Measurements from ENCODE around the gene UMAD1.

Gene UMAD1

DNA sequence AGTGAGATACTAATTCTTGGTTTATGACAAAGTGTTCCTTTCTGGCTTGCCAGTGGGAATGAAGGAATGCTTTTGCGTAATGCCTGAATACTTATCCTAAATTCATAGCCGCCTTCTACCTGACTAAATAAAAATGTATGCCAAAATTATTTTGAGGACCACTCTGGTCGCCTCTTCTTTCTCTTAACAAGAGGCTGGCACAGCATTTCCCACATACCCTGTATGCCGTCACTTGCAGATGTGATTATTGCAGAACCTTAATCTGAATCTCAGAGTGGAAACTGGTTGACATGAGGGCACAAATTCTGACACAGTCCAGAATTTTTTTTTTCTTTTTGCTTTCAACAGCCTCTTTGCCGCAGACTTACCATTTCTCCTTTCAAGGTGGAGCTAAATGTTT is 203.4 kb downstream of the UMAD1 start:
- FAIRE-seq: no peak

DNA sequence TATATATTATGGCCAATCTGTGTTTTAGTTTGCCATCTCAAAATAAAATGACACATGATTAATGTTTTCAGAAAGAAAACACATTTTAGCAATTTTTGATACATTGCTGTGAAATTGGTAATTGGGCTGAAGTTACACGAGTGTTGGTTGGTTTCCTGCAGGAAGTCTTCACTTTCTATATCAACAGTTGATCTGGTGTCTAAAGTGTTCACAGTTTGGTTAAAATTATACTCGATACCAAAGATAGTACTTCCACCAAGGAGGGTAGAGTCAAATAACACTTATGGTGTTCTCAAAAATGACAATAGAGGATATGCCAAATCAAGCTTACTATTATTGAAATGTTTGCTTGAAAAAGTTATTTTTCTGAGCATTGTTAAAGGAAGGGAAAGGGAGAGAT is 207.7 kb downstream of the UMAD1 start:
- FAIRE-seq: no peak

- no peak for FAIRE-seq
These were observed 208.3 kb downstream of the UMAD1 start for GRCh38 chr7:7848892-7849291.

GRCh38 chr7:7850150-7850549 is 209.6 kb downstream of the UMAD1 start:
- FAIRE-seq: no peak

DNA sequence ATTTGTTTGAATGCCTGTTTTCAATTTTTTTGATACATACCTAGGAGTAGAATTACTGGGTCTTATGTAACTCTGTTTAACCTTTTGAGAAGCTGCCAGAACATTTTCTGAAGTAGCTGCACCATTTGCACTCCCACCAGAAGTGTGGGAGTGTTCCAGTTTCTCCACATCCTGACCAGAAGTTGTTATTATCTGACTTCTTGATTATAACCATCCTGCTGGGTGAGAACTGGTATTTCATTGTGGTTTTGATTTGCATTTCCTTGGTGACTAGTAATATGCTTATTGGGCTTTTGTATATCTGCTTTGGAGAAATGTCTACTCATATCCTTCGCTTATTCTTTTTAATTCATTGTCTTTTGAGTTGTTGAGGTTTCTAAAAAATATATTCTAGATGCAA is 210.8 kb downstream of the UMAD1 start:
- no peak for FAIRE-seq

DNA sequence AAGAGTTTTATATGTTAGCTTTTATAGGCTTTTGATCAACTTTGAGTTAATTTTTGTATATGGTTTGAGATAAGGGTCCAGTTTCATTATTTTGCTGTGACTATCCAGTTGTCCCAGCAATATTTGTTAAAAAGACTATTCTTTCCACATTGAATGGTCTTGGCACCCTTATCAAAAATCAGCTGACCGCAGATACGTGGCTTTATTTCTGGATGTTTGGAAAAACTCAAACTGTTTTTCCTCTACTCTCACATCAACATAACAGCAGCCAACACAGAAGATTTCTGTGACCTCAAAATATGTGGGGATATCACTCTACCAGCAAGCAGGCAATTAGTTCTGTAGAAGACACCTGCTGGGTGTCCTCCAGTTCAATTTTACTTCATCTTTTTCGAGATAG is 211.4 kb downstream of the UMAD1 start:
- FAIRE-seq: no peak

- no peak for FAIRE-seq
These were observed 216.6 kb downstream of the UMAD1 start for GRCh38 chr7:7857143-7857583.

DNA sequence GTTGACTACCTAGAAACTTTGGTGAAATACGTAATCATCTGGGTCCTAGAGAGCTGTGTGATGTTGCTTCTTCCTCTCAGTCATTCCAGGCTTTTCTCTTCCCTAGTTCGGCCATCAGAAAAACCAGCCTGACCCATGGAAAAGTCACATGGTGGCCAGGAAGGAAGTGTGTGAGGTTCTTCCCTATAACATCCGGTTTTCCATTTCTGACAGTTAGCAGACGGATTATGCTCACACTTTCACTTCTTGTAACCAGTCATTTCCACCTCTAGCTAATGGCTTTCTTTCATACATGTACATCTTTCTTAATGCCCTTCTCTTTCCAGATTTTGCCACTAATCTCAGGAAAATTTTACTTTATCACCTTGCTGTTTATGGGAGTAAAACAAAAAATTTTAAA is 218.0 kb downstream of the UMAD1 start:
- FAIRE-seq: no peak

GRCh38 chr7:7859411-7859810 is 218.9 kb downstream of the UMAD1 start:
- no peak for FAIRE-seq

- no peak for FAIRE-seq
These were observed 220.7 kb downstream of the UMAD1 start for GRCh38 chr7:7861211-7861633.

DNA sequence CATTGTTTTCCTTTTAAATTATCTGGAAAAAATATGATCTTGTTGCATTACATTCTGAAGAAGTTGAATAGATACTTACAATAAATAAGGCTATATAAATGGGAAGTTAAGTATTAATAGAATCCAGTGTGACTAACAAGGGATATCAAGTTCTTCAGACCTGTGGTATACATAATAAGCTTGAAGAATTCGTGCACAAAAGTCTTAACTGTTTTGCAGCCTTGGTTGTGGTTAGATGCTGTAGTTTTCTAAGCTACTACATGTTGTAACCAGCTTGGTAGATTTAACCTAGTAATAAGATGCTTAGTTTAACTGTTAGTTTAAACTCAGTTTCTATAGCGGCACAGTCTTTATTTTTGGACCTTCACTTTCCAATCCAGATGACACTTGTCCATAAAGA is 221.8 kb downstream of the UMAD1 start:
- no peak for FAIRE-seq

DNA sequence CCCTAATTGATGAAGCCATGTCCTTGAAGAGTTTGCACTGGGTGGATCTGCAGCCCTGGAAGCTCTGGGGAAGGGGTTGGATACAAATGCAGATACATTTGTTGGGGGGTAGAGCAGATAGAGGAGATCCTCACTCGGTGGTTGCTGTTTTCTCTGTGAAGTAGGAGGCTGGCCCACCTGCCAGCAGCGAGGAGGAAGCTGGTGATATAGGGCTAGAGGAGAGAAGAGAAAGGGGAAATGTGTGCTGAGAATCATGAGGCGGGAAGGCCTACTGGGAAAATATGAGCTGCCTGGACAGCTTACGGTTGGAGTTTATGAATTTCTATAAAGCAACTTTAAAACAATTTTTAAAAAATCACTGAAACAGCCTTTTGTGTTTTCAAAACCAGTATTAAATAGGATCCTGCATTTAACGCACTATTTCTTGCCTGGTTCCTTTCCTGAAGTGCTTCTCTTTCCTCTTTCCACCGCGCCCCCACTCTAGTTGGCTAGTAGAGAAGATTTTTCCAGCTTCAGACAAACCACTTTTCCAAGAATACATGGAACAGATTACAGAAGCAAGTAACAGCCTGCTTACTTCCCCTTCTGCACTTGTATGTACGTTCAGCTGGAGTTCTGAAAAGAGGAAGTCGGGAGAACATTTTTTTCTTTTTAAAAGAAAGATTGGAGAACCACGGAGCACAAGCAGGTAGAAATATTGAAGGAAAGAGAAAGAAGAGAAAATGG is 227.5 kb downstream of the UMAD1 start:
- no peak for FAIRE-seq

DNA sequence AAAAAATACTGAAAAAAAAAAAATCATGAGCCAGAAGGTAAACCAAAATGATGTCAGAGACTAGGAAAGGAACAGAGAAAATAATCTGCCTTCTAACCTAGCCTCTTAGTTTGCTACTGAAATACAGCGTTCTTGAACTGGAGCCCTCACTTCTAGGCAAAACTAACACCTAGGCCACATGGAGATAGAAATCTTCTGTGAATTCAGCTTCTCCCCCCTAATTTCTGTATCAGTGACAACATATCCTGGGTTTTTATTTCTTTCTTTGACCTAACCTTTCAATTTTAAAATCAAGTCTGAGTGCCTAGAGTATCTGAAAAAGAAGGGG is 228.0 kb downstream of the UMAD1 start:
- no peak for FAIRE-seq

DNA sequence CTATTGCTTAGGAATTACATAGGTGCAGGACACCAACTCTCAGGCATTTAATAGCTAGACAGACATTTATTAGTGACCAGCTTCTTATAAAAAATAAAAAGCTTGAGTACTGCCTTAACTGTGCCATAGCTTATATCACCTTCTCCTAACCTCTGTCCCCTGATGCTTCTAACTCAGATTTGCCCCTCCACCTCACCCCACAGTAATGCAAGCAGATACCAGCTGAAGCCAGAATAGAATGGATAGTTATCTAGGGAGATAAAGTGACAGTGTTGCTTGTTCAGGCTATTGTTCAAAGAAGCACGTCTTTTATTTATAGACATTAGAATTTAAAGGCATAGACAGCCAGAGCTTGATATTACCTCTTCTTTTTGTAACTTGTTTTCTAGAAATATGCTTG is 228.5 kb downstream of the UMAD1 start:
- no peak for FAIRE-seq

- no peak for FAIRE-seq
These were observed 229.1 kb downstream of the UMAD1 start for GRCh38 chr7:7869651-7870050.

DNA sequence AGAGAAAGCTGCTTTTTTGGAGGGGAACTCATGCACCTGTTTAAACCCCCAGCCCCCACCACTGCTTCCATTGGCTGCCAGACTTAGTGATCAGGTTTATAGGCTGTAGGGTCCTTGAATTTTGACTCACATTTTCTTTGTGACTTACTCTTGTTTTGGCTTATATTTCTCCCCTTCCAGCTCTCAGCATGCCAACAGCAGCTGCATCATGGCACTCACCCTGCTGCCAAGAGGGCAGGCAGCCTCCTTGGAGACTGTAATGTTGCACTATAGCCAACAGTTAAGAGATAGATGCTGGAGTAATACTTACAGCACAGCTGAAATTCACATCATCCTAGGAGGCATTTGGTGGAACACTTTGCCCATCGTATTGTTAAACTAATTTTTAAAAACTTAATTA is 230.0 kb downstream of the UMAD1 start:
- FAIRE-seq: no peak

- FAIRE-seq: no peak
These were observed 235.9 kb downstream of the UMAD1 start for GRCh38 chr7:7876419-7876818.

- FAIRE-seq: no peak
These were observed 241.0 kb downstream of the UMAD1 start for GRCh38 chr7:7881581-7881980.

DNA sequence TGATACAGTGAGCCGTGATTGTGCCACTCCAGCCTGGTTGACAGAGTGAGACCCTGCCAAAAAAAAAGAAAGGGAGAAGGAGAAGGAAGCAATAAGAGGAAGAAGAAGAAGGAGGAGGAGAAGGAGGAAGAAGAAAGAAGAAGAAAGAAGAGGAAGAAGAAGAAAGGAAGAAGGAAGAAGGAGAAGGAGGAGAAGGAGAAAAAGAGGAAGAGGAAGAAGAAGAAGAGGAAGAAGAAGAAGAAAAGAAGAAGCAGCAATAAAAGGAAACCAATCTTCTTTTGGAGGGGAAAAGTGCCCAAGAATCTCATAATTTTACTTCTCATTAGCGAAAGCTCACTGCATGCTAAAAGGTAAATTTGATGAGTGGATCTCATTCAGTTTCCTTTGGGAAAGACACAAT is 242.3 kb downstream of the UMAD1 start:
- FAIRE-seq: no peak

DNA sequence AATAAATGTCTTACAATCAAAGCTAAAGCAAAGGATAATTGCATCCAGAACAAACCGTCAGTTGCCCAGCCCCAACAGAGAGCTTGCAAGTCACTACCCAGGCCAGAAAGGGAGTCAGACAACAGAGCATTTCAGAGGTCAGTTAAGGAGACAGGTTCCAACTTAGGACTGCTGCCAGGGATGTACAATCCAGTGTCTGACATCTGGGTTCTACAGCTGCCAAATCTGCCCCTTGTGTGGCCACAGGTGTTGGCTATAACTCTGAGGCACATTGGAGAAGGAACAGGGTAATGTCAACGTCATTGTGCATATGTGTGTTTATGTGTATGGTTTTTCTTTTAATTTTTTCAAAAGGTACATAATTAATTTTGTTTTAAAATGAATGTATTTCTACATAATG is 242.8 kb downstream of the UMAD1 start:
- FAIRE-seq: no peak

- FAIRE-seq: no peak
These were observed 244.3 kb downstream of the UMAD1 start for GRCh38 chr7:7884855-7885254.

- FAIRE-seq: no peak
These were observed 249.4 kb downstream of the UMAD1 start for GRCh38 chr7:7889791-7890568.

- FAIRE-seq: no peak
These were observed 254.6 kb downstream of the UMAD1 start for GRCh38 chr7:7895004-7895650.

DNA sequence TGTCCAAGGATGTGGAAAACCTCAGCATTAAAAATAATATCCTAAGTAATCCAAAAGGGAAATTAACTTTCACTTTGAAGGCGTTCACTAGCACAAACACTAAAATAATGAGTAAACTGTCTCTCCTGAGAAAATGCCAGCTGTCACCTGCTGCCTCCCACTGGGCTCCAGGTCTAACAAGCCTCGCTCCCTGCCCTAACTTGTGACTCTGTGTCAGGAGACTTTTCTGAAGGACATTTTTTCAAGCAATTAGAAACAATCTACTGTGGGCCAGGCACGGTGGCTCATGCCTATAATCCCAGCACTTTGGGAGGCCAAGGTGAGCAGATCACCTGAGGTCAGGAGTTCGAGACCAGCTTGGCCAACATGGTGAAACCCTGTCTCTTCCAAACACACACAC is 255.2 kb downstream of the UMAD1 start:
- no peak for FAIRE-seq
